T-helper 2 cell (primary cell): Measurements from ENCODE around the gene MST1.

ENCODE experiments used
- DNase-seq, 5 experiments: peaks; one replicate each; pipeline versions ENCODE4 v3.0.0 to v3.0.0-alpha.2; 2012 to 2022
- total RNA-seq, 2 donors: gene quantifications; one replicate each; lab custom pipeline; 2026; lab: John Stamatoyannopoulos, UW

The MST1 gene
- 3.1 to 3.9 reads per million in 2 donors for total RNA-seq

- peak; percentile 87 to 94 (median 89) for DNase-seq
Measured at GRCh38 chr3:49689046-49689907, at the start of gene MST1, which contains the start of gene RNF123. TSS of gene MST1 (minus strand) at chr3:49689474. CDS start at chr3:49688691, 783 bp downstream. TSS of gene RNF123 (plus strand) at chr3:49689557. CDS start at chr3:49691166, 1,609 bp downstream.

- DNase-seq, result no peak
Measured at GRCh38 chr3:49738067-49738713, 48.9 kb upstream of the MST1 start.

- DNase-seq, result no peak
Measured at GRCh38 chr3:49734752-49735151, 45.5 kb upstream of the MST1 start.

GRCh38 chr3:49733551-49733950, 44.3 kb upstream of the MST1 start:
- DNase-seq, result no peak

- no peak for DNase-seq
Measured at GRCh38 chr3:49732597-49732996, 43.3 kb upstream of the MST1 start.

- DNase-seq, result no peak
Measured at GRCh38 chr3:49729966-49730609, 40.8 kb upstream of the MST1 start.

GRCh38 chr3:49727924-49728361, 38.7 kb upstream of the MST1 start:
- no peak for DNase-seq

- DNase-seq, result no peak
Measured at GRCh38 chr3:49727154-49727923, 38.1 kb upstream of the MST1 start.

GRCh38 chr3:49725906-49726681, 36.8 kb upstream of the MST1 start:
- no peak for DNase-seq

- peak in 3 of 5 experiments; percentile 37 to 42 (median 38) for DNase-seq
Measured at GRCh38 chr3:49724586-49724985, 35.3 kb upstream of the MST1 start.

- DNase-seq, result peak; percentile 84 to 97 (median 90)
Measured at GRCh38 chr3:49723628-49724551, 34.6 kb upstream of the MST1 start, which contains the start of gene GMPPB. TSS of gene GMPPB (minus strand) at chr3:49723951. CDS start at chr3:49723726, 225 bp downstream.

- DNase-seq, result peak; percentile 30 to 84 (median 43)
Measured at GRCh38 chr3:49723296-49723627, 34.0 kb upstream of the MST1 start.

- no peak for DNase-seq
Measured at GRCh38 chr3:49722896-49723295, 33.6 kb upstream of the MST1 start.

GRCh38 chr3:49721896-49722781, 32.9 kb upstream of the MST1 start:
- no peak for DNase-seq

GRCh38 chr3:49721596-49721895, 32.3 kb upstream of the MST1 start:
- no peak for DNase-seq

GRCh38 chr3:49720855-49721595, 31.8 kb upstream of the MST1 start:
- DNase-seq, result no peak

- DNase-seq, result peak; percentile 83 to 91 (median 88)
Measured at GRCh38 chr3:49719214-49719884, 30.1 kb upstream of the MST1 start, which contains the start of gene AMIGO3. TSS of gene AMIGO3 (minus strand) at chr3:49719684. CDS start at chr3:49719465, 219 bp downstream.

GRCh38 chr3:49718858-49719213, 29.6 kb upstream of the MST1 start:
- DNase-seq, result no peak
